GM12878 (cell line): ENCODE measurements around the gene CSNK2A1. TPM values are rescaled to one million over a fixed set of nuclear protein-coding genes. Genes with fewer than 3 reads are reported as not detected.

ENCODE experiments used
- BCL3 ChIP-seq: IDR thresholded peaks from 2 replicates; pipeline ENCODE4 v1.6.1; 2011; ENCODE audit warnings: borderline replicate concordance, low read depth, mild to moderate bottlenecking, moderate library complexity, low read length; ENCODE audit not compliant: insufficient read depth, poor library complexity, severe bottlenecking
- CBX5 ChIP-seq: sonication (generic); IDR thresholded peaks from 2 replicates; pipeline ENCODE4 v1.6.1; 2016; ENCODE audit warnings: low read depth, moderate library complexity, mild to moderate bottlenecking, inconsistent platforms
- GATAD2B ChIP-seq: fragments of 450-650 bp; conservative IDR thresholded peaks from 2 replicates; pipeline ENCODE4 v1.6.1; 2017; ENCODE audit warnings: low read depth, mild to moderate bottlenecking, moderate library complexity
- HDGF ChIP-seq: fragments of 450-650 bp; IDR thresholded peaks from 2 replicates; pipeline ENCODE4 v1.6.1; 2016; ENCODE audit warnings: antibody characterized with exemption
- HSF1 ChIP-seq: fragments of 150-350 bp; IDR thresholded peaks from 2 replicates; pipeline ENCODE4 v1.6.1; 2014; ENCODE audit warnings: mild to moderate bottlenecking, low read depth, low read length
- IKZF2 ChIP-seq, 2 experiments: fragments of 450-650 bp; IDR thresholded peaks; 2 replicates each; pipeline ENCODE4 v1.6.1; 2017; ENCODE audit warnings: mild to moderate bottlenecking in 2 of 2, moderate library complexity in 2 of 2
- IRF5 ChIP-seq: fragments of 450-650 bp; IDR thresholded peaks from 2 replicates; pipeline ENCODE4 v1.6.1; 2017; ENCODE audit warnings: borderline replicate concordance
- LARP7 ChIP-seq: fragments of 450-650 bp; IDR thresholded peaks from 2 replicates; pipeline ENCODE4 v1.6.1; 2017; ENCODE audit warnings: mild to moderate bottlenecking
- MLLT1 ChIP-seq: fragments of 450-650 bp; IDR thresholded peaks from 2 replicates; pipeline ENCODE4 v1.6.1; 2016; ENCODE audit warnings: mild to moderate bottlenecking
- MTA3 ChIP-seq: IDR thresholded peaks from 2 replicates; pipeline ENCODE4 v1.6.1; 2012; ENCODE audit warnings: low read length, inconsistent platforms, borderline replicate concordance
- NFXL1 ChIP-seq: fragments of 450-650 bp; IDR thresholded peaks from 2 replicates; pipeline ENCODE4 v1.6.1; 2017; ENCODE audit warnings: antibody characterized with exemption, mild to moderate bottlenecking, borderline replicate concordance
- NR2F1 ChIP-seq: fragments of 450-650 bp; conservative IDR thresholded peaks from 2 replicates; pipeline ENCODE4 v1.6.1; 2017; ENCODE audit warnings: mild to moderate bottlenecking
- PAX8 ChIP-seq: fragments of 450-650 bp; IDR thresholded peaks from 2 replicates; pipeline ENCODE4 v1.6.1; 2017; ENCODE audit warnings: mild to moderate bottlenecking, moderate library complexity
- POLR2A ChIP-seq: IDR thresholded peaks from 2 replicates; pipeline ENCODE4 v1.6.1; 2011; ENCODE audit warnings: low read depth, mild to moderate bottlenecking, low read length
- PRDM15 ChIP-seq: fragments of 450-650 bp; formaldehyde crosslinking; IDR thresholded peaks from 2 replicates; pipeline ENCODE4 v1.4.0; 2020; ENCODE audit warnings: mild to moderate bottlenecking, moderate library complexity
- SMAD1 ChIP-seq: fragments of 450-650 bp; IDR thresholded peaks from 2 replicates; pipeline ENCODE4 v1.6.1; 2018; ENCODE audit warnings: mild to moderate bottlenecking, low read depth; ENCODE audit not compliant: partially characterized antibody
- SMARCA5 ChIP-seq: fragments of 450-650 bp; IDR thresholded peaks from 2 replicates; pipeline ENCODE4 v1.6.1; 2017; ENCODE audit warnings: mild to moderate bottlenecking
- SPI1 ChIP-seq: IDR thresholded peaks from 2 replicates; pipeline ENCODE4 v1.6.1; 2011; ENCODE audit warnings: low read depth, mild to moderate bottlenecking, low read length, moderate library complexity, borderline replicate concordance; ENCODE audit not compliant: insufficient read depth
- SREBF1 ChIP-seq: IDR thresholded peaks from 2 replicates; pipeline ENCODE4 v1.6.1; 2012; ENCODE audit warnings: mild to moderate bottlenecking, low read length
- SRF ChIP-seq, 2 experiments: IDR thresholded peaks; 2 replicates each; pipeline ENCODE4 v1.6.1; 2011; ENCODE audit warnings: low read depth in 2 of 2, low read length in 2 of 2, mild to moderate bottlenecking in 1 of 2, moderate library complexity in 1 of 2
- TBL1XR1 ChIP-seq: IDR thresholded peaks from 2 replicates; pipeline ENCODE4 v1.6.1; 2012; ENCODE audit warnings: low read depth, low read length, improper control_type of control experiment
- WRNIP1 ChIP-seq: IDR thresholded peaks from 2 replicates; pipeline ENCODE4 v1.6.1; 2011; ENCODE audit warnings: low read depth, low read length, improper control_type of control experiment, borderline replicate concordance
- polyA plus RNA-seq, 11 experiments: library from polyadenylated mRNA; depleted of rRNA in 4 of 11; unstranded in 6 of 11; stranded (reverse) in 5 of 11; fragments of >200 nt; fragmentation: Nextera tagmentation in 4 of 11; fragmentation: Illumina TruSeq in 1 of 11; extraction: Ambion mirVana in 4 of 11; extraction: Trizol in 1 of 11; gene quantifications; 1 replicate in 1 of 11; 2 replicates in 10 of 11; pipeline versions ENCODE4 v1.2.1 to v1.2.3, GENCODE V29; 2011 to 2016; ENCODE audit warnings: inconsistent platforms in 2 of 11, missing spikeins in 2 of 11, low read depth in 1 of 11
- total RNA-seq, 4 experiments: library from RNA; depleted of rRNA in 3 of 4; stranded (reverse); fragments of >200 nt in 3 of 4; fragmentation: Illumina TruSeq in 1 of 4; extraction: Trizol in 1 of 4; gene quantifications; 2 replicates each; pipeline versions ENCODE4 v1.2.1 to v1.2.3, GENCODE V29; 2013 to 2021

Gene CSNK2A1
- total and polyA plus RNA-seq, 10 of the 15 experiments (the other 5 are each of a cell fraction or from before 2014, with no cell fraction given): 47.6 to 199 (median 95.0) TPM

GRCh38 chr20:433300-433975 lies 110.2 kb downstream of the CSNK2A1 start (continued):
- TF ChIP-seq IRF5 (no peak), TBL1XR1 (no peak), SRF (IDR thresholded peaks at IDR 0.05; ENCODE audit: low read depth in 2 of 2, low read length in 2 of 2) (no peak), GATAD2B (peak; percentile 53; the same call in 1 of the 2 replicates), WRNIP1 (no peak), SMARCA5 (no peak), HSF1 (no peak), IKZF2 (IDR thresholded peaks at IDR 0.05) (peak; percentile 96 to 97), SMAD1 (no peak), NR2F1 (peak; percentile 92), CBX5 (no peak), MTA3 (peak; percentile 95; the same call in 1 of the 2 replicates), BCL3 (peak; percentile 65), LARP7 (no peak), SREBF1 (no peak), MLLT1 (0 out of 2 replicates have a peak, but pooled peaks have one; percentile 20), PRDM15 (no peak), PAX8 (no peak), POLR2A (no peak; the same call in 1 of the 2 replicates), SPI1 (no peak), NFXL1 (no peak), HDGF (no peak; the same call in 1 of the 2 replicates)
